Endometrial microvascular endothelial cells (primary cell): ENCODE results near the gene RPS16. TPM values are rescaled to one million over a fixed set of nuclear protein-coding genes. Genes with fewer than 3 reads are reported as not detected.

ENCODE experiments used
- in situ Hi-C: cut with HindIII; loops from 2 replicates; pipeline ENCODE4 v1.10.0; 2017; ENCODE audit warnings: low sequenced_read_pairs, low pct_unique_long_range_greater_than_20kb; ENCODE audit errors: inconsistent ontology term
- total RNA-seq: library from RNA; depleted of rRNA; stranded (reverse); fragments of >200 nt; gene quantifications from one replicate; pipeline ENCODE4 v1.2.3, GENCODE V29; 2015; ENCODE audit errors: inconsistent ontology term

RPS16 gene
- total RNA-seq, 1 donor from 2014 or later: 1,019 TPM

DNA sequence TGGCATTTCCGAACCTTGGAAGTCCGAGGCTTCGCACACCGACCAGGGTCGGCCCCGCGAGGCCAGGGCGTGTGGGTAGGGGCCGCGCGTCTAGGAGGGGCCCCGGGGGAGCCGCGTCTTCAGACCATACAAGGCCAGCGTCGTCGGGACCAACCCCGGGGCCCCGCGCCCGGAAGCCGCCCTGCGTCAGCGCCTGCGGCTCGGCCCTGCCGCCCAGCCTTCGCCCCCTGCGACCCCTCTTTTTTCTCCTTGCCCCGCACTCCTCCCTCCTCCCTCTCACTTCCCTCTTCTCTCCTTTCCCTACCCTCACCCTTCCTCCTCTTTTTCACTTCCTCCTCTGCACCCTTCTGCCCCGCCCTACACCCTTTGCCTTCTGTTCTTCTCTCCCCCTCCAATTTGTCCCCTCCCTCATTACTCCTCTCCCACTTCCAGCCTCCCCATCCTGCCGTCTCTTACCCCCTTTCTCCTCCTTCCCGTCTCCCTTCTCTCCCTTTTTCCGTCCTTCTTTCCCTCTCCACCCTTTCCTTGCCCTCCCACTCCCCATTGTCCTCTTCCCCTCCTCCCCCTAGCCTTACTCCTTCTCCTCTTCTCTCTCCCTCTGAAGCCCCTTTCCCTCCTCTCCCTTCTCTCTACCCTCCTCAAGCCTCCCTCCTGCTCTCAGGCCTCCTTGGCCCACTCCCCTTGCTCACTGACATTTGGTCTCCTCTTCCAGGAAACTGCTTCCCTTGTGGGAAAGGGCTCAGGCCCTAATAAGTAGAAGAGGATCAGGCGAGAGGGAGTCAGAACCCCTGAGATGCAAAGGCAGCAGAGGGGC lies 25.5 kb downstream of the RPS16 start:
- in situ Hi-C loops: no loop called here

GRCh38 chr19:39409208-39410016 lies 26.3 kb downstream of the RPS16 start:
- in situ Hi-C loops: no loop called here

DNA sequence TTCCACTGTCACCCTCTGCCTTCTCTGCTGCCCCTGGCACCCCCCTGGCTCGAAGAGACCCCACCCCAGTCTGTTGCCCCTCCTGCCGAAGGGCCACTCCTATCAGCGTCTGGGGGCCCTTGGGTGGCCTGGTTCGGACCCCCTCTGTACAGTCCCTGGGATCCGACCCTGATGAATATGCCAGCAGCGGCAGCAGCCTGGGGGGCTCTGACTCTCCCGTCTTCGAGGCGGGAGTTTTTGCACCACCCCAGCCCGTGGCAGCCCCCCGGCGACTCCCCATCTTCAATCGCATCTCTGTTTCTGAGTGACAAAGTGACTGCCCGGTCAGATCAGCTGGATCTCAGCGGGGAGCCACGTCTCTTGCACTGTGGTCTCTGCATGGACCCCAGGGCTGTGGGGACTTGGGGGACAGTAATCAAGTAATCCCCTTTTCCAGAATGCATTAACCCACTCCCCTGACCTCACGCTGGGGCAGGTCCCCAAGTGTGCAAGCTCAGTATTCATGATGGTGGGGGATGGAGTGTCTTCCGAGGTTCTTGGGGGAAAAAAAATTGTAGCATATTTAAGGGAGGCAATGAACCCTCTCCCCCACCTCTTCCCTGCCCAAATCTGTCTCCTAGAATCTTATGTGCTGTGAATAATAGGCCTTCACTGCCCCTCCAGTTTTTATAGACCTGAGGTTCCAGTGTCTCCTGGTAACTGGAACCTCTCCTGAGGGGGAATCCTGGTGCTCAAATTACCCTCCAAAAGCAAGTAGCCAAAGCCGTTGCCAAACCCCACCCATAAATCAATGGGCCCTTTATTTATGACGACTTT lies 27.1 kb downstream of the RPS16 start:
- in situ Hi-C loops: no loop called here

- in situ Hi-C loops: no loop called here
These were observed 27.9 kb downstream of the RPS16 start for GRCh38 chr19:39407660-39408391.

GRCh38 chr19:39407410-39407659 lies 28.4 kb downstream of the RPS16 start:
- in situ Hi-C loops: no loop called here

DNA sequence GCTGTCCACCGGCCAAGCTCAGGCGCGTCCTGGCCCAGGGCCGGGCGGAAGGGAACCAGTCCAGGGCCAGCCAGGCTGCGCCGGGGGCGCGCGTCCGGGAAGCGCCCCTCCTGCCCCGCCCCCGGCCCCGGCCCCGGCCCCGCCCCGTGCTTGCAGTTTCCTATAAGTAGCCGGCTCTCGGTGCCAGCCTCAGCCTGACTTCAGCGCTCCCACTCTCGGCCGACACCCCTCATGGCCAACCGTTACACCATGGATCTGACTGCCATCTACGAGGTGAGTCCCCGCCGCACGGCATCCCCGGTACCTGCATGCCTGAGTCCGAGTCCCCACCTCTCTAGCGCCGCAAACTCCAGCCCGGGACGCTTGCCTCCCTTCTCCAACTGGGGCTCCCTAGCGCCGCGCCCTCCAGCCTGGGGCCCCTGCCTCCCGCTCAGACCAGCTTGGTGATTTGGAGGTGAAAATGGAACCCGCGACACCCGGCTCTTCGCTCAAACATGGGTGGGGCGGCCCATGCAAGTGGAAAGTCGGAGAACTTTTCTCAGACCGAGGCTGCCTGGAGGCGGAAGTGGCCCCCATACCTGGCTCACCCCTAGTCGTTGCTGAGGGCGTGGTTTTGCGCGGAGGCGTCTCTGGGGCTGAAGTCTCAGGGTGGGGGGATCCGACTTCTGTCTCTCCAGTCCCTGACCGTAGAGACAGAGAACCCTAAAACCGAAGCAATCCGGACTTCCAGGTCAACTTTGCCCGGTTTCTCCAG lies 28.9 kb downstream of the RPS16 start, which contains the start of gene ZFP36:
ZFP36 (plus strand) TSS at position 192 of the 754 bp plus-strand sequence; CDS start at position 250, 58 bp downstream.
- in situ Hi-C loops: no loop called here

GRCh38 chr19:39405958-39406655 lies 29.6 kb downstream of the RPS16 start:
- in situ Hi-C loops: no loop called here

DNA sequence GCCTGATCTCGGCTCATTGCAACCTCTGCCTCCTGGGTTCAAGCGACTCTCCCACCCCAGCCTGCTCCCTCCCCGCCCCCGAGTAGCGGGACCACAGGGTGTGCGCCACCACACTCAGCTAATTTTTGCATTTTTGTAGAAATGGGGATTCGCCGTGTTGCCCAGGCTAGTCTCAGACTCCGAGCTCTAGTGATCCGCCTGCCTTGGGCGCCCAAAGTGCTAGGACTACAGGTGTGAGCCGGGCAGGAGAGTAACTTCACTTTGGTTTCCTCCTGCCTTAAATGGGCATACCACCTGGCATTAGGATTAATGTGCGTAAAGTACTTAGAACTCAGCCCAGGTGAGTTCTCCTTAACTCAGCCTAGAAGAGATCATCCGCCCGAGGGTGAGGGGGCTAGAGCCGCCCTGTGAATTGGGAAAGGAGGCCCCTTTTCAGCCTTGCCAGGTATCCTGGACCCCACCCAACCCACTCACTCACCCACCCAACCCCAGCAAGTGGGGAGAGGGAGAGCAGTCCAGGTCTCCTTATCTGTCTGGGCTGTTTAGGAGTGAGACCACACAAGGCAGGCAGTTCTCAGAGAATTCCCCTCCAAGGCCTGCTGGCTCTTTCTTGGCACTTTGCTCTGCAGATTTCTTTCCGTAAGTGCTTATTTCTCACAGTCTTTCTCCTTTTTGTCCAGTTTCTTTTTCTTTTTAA lies 30.3 kb downstream of the RPS16 start:
- in situ Hi-C loops: no loop called here

GRCh38 chr19:39403331-39404312 lies 32.1 kb downstream of the RPS16 start:
- in situ Hi-C loops: no loop called here

- in situ Hi-C loops: no loop called here
These were observed 33.1 kb downstream of the RPS16 start for GRCh38 chr19:39402346-39403300.

DNA sequence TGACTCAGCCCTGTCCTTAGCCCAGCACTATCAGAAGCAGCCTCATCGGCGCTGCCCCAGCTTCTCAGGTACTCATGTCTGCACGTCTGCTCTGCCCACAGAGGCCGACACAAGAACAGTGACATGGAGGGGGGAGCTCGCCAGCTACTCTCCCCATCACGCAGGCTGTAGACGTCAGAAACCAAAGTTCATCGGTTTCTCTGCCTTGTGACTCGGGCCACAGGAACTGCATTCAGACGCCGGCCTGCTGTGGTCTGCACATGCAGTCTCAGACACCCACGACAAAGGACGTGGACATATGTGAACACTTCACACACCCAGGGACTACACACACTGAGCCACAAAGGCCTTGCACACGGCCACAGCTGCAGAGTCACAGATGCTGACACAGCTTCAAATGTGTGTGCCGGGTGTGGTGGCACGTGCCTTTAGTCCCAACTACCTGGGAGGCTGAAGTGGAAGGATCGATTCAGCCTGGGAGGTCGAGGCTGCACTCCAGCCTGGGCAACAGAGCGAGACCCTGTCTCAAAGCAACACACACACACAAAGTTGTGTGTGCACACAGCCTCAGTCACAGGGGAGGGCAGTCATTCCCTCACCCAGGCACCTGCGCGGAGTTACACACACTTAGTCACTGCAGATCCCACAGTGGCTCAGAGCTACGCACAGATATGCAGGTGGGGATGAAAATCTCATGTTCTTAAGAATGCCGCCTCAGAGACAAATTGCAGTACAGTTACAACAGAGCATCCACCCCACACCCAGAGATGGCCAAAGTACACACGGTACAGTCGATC lies 34.0 kb downstream of the RPS16 start:
- in situ Hi-C loops: no loop called here

- in situ Hi-C loops: no loop called here
These were observed 34.6 kb downstream of the RPS16 start for GRCh38 chr19:39401070-39401548.

- in situ Hi-C loops: no loop called here
These were observed 35.7 kb downstream of the RPS16 start for GRCh38 chr19:39400061-39400460.

- in situ Hi-C loops: no loop called here
These were observed 36.1 kb downstream of the RPS16 start for GRCh38 chr19:39399668-39400050.
